ENCODE measurements around the gene TM9SF1.

DNA sequence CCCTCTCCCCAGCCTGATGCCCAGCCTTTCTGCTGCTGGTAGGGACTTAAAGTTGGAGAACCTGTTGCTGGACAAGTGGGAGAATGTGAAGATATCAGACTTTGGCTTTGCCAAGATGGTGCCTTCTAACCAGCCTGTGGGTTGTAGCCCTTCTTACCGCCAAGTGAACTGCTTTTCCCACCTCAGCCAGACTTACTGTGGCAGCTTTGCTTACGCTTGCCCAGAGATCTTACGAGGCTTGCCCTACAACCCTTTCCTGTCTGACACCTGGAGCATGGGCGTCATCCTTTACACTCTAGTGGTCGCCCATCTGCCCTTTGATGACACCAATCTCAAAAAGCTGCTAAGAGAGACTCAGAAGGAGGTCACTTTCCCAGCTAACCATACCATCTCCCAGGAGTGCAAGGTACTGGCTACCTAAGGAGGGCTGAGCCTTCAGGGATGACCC lies 11.9 kb upstream of the TM9SF1 start:
- TF ChIP-seq, protein P1, sequence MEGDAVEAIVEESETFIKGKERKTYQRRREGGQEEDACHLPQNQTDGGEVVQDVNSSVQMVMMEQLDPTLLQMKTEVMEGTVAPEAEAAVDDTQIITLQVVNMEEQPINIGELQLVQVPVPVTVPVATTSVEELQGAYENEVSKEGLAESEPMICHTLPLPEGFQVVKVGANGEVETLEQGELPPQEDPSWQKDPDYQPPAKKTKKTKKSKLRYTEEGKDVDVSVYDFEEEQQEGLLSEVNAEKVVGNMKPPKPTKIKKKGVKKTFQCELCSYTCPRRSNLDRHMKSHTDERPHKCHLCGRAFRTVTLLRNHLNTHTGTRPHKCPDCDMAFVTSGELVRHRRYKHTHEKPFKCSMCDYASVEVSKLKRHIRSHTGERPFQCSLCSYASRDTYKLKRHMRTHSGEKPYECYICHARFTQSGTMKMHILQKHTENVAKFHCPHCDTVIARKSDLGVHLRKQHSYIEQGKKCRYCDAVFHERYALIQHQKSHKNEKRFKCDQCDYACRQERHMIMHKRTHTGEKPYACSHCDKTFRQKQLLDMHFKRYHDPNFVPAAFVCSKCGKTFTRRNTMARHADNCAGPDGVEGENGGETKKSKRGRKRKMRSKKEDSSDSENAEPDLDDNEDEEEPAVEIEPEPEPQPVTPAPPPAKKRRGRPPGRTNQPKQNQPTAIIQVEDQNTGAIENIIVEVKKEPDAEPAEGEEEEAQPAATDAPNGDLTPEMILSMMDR (IDR thresholded peaks at IDR 0.05) = no peak
- no peak for TF ChIP-seq POLR2AphosphoS5 (IDR thresholded peaks at IDR 0.05)

Data from suprapubic skin (tissue), 3 donors.